Natural killer cell (primary cell): ENCODE data around the gene MYCN. TPM values are rescaled to one million over a fixed set of nuclear protein-coding genes. Genes with fewer than 3 reads are reported as not detected.

Experiments
- ATAC-seq, 3 donors: fragments of 150-1000 bp in 2 of 3; fragments of 200-7000 bp in 1 of 3; cut with Tn5 transposase; 1 replicate in 1 of 3; 2 replicates in 2 of 3; pipeline ENCODE4 v1.10.0; 2021; ENCODE audit warnings: mild to moderate bottlenecking in 2 of 3, moderate library complexity in 2 of 3
- DNase-seq, 2 donors: peaks; one replicate each; pipeline versions ENCODE4 v3.0.0 to v3.0.0-alpha.2; 2013 to 2021; ENCODE audit warnings: mixed read lengths in 1 of 2
- H3K27ac ChIP-seq: one replicate; pipeline ENCODE4 v1.5.1; 2013; ENCODE audit warnings: mild to moderate bottlenecking, low read length
- H3K27me3 ChIP-seq: one replicate; pipeline ENCODE4 v1.6.1; 2013; ENCODE audit warnings: low read length; ENCODE audit not compliant: control insufficient read depth, insufficient read depth
- H3K36me3 ChIP-seq: one replicate; pipeline ENCODE4 v1.6.1; 2013; ENCODE audit warnings: low read length; ENCODE audit not compliant: control insufficient read depth, insufficient read depth
- H3K4me1 ChIP-seq: one replicate; pipeline ENCODE4 v1.6.1; 2013; ENCODE audit warnings: low read length; ENCODE audit not compliant: control insufficient read depth, insufficient read depth
- H3K4me3 ChIP-seq: one replicate; pipeline ENCODE4 v1.5.1; 2013; ENCODE audit warnings: low read length
- H3K9me3 ChIP-seq: one replicate; pipeline ENCODE4 v1.6.1; 2013; ENCODE audit warnings: low read length; ENCODE audit not compliant: control insufficient read depth, insufficient read depth
- H3K27ac Mint-ChIP-seq, 2 donors: one replicate each; pipeline ENCODE4 v1.8.0; 2022; ENCODE audit warnings: mild to moderate bottlenecking in 2 of 2, mixed read lengths in 2 of 2, moderate library complexity in 1 of 2
- H3K27me3 Mint-ChIP-seq, 2 donors: one replicate each; pipeline ENCODE4 v1.8.0; 2022; ENCODE audit warnings: low read depth in 2 of 2, mixed read lengths in 2 of 2
- H3K36me3 Mint-ChIP-seq: one replicate; pipeline ENCODE4 v1.8.0; 2022; ENCODE audit warnings: mixed read lengths
- H3K4me1 Mint-ChIP-seq, 2 donors: one replicate each; pipeline ENCODE4 v1.8.0; 2022; ENCODE audit warnings: mixed read lengths in 2 of 2
- H3K4me3 Mint-ChIP-seq: one replicate; pipeline ENCODE4 v1.8.0; 2022; ENCODE audit warnings: mild to moderate bottlenecking, moderate library complexity, mixed read lengths
- H3K9me3 Mint-ChIP-seq, 2 donors: one replicate each; pipeline ENCODE4 v1.8.0; 2022; ENCODE audit warnings: mixed read lengths in 2 of 2
- CTCF ChIP-seq: fragments of 200-600 bp; IDR thresholded peaks from one replicate; pipeline ENCODE4 v1.8.0; 2022; ENCODE audit warnings: antibody characterized with exemption
- WGBS: methylation state at CpG from one replicate; pipeline ENCODE4 v1.1.7; 2013; ENCODE audit warnings: missing lambda C conversion rate; ENCODE audit not compliant: insufficient coverage; 5-methylcytosine and 5-hydroxymethylcytosine counted together
- intact Hi-C: fragments of 100-400 bp; cut with micrococcal nuclease; formaldehyde crosslinking; loops from one replicate; pipeline ENCODE4 v1.14.2; 2022
- total RNA-seq, 4 donors: library from RNA; stranded (reverse); fragments of 120-200 nt in 1 of 4; gene quantifications; one replicate each; pipeline versions ENCODE4 v1.2.3 to v1.2.4, GENCODE V29; 2013 to 2022

MYCN gene
- total RNA-seq, 3 donors from 2014 or later (not counting 1 experiment from before 2014, with no cell fraction given), result 0.18 TPM; not detected in 2

DNA sequence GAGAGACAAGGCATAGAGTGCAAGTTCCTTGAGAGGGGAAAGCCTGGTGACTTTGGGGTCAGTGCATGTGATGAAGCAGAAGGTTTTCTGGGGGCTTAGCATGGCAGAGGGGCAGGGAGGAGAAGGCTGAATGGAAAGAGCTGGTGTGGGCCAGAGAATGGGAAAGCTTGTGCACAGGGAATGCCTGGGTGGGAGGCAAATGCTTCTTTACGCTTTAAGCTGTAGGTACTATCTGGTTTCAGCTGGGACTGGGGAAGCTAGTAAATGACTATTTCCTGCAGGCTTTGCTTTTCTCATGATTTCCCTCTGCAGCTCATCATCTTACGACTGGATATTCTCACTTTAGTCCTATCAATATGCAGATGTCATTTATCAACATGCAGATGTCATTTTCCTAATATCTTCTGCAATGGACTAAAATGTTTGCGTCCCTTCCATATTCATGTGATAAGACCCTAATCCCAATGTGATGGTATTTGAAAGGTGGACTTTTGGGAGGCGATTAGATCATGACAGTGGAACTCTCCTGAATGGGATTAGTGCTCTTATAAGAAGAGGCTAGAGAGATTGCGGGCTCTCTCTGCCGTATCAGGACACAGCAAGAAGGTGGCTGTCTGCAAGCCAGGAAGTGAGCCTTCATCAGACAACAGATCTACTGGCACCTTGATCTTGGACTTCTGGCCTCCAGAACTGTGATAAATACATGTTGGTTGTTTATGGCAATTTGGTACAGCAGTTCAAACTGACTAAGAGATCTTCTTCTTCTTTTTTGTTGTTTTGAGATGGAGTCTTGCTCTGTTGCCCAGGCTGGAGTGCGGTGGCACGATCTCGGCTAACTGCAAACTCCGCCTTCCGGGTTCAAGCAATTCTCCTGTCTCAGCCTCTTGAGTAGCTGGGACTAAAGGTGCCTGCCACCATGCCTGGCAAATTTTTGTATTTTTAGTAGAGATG is 50.1 kb downstream of the MYCN start:
- no peak for TF ChIP-seq CTCF
- Histone ChIP-seq H3K4me1 (no peaks in the 10 kb centered on the region), H3K36me3 (no peaks in the 10 kb centered on the region), H3K27me3 (no peaks in the 10 kb centered on the region), H3K9me3 (no peaks in the 10 kb centered on the region), H3K4me3 (no peak overlapping the region), H3K27ac (no peak overlapping the region)
- Mint-ChIP-seq H3K27me3 (peaks cover 0 to 3% of the 10 kb centered on the region in 2 donors), H3K27ac (no peak overlapping the region), H3K4me3 (no peak overlapping the region), H3K4me1 (no peaks in the 10 kb centered on the region), H3K9me3 (peaks cover 0 to 3% of the 10 kb centered on the region in 2 donors), H3K36me3 (no peaks in the 10 kb centered on the region)
- WGBS, result 94% methylated on average over 10 of the region's 11 CpGs
- DNase-seq, result no peak
- intact Hi-C loops, result no loop called here
- no peak for ATAC-seq

DNA sequence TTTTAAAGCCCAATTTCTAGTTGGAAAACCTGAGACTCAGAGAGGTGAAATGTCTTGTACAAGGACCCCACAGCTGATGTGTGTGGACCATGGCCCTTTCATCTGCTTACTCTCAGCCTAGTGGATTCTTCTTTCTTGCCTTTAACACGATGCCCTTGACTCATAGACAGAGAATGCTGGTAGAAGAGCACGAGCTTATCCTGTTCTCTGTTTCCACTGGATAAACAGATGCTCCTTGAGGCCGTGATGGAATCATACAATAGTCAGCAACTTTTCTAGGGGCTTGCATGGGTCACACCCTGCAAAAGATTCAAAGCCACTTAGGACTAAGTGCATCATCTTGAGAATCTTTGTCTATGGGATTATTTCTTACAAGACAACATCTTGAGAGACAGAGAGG is 50.9 kb downstream of the MYCN start:
- Mint-ChIP-seq H3K4me1 (no peaks in the 10 kb centered on the region), H3K9me3 (peaks cover 0 to 3% of the 10 kb centered on the region in 2 donors), H3K36me3 (no peaks in the 10 kb centered on the region), H3K4me3 (no peak overlapping the region), H3K27ac (no peak overlapping the region), H3K27me3 (peaks cover 0 to 3% of the 10 kb centered on the region in 2 donors)
- TF ChIP-seq CTCF, result no peak
- Histone ChIP-seq H3K36me3 (no peaks in the 10 kb centered on the region), H3K27me3 (no peaks in the 10 kb centered on the region), H3K4me1 (no peaks in the 10 kb centered on the region), H3K27ac (no peak overlapping the region), H3K9me3 (no peaks in the 10 kb centered on the region), H3K4me3 (no peak overlapping the region)
- intact Hi-C loops, result no loop called here
- WGBS, result 78% methylated on average over 3 of the region's 3 CpGs
- DNase-seq (no peak), ATAC-seq (no peak)

DNA sequence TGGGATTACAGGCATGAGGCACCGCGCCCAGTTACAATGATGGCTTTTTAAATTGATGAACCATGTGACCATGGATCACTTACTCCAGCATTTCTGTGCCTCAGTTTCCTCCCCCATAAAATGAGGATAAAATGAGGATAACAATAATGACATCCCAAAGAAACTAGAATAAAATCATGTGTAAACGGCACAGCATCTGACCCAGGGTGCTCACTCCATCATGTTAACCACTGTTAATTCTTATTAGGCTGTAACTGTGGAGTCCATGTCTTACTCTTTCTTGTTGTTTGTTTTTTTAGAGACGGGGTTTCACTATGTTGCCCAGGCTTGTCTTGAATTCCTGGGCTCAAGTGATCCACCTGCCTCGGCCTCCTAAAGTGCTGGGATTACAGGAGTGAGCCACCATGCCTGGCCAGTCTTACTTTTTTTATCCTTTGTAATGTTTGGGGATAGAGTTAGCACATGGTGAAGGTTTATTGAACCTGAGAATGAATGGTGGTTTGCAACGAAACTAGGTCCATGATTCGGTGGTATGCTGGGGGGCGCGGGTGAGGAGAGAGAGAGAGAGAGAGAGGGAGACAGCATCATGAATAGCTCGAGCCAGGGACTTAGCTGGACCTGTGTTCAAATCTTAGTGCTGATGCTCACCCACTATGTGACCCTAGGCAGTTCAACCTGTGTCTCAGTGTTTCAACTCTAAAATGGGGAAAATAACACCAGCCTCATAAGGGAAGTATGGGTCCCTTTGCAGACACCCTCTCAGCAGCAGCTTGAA is 52.3 kb downstream of the MYCN start:
- H3K27me3 ChIP-seq, result no peaks in the 10 kb centered on the region
- no peaks in the 10 kb centered on the region for H3K4me1 Mint-ChIP-seq
- no peaks in the 10 kb centered on the region for H3K36me3 Mint-ChIP-seq
- 79% methylated on average over 10 of the region's 10 CpGs for WGBS
- ATAC-seq, result no peak
- no peaks in the 10 kb centered on the region for H3K4me1 ChIP-seq
- peaks cover 0 to 3% of the 10 kb centered on the region in 2 donors for H3K27me3 Mint-ChIP-seq
- no peaks in the 10 kb centered on the region for H3K36me3 ChIP-seq
- H3K4me3 Mint-ChIP-seq, result no peak overlapping the region
- H3K4me3 ChIP-seq, result no peak overlapping the region
- intact Hi-C loops, result no loop called here
- DNase-seq, result no peak
- H3K9me3 ChIP-seq, result no peaks in the 10 kb centered on the region
- no peak overlapping the region for H3K27ac Mint-ChIP-seq
- H3K27ac ChIP-seq, result no peak overlapping the region
- no peak for TF ChIP-seq CTCF
- H3K9me3 Mint-ChIP-seq, result peaks cover 0 to 3% of the 10 kb centered on the region in 2 donors
